ENCODE measurements around the gene SUPT5H. TPM values are rescaled to one million over a fixed set of nuclear protein-coding genes. Genes with fewer than 3 reads are reported as not detected.

The SUPT5H gene
- total RNA-seq, 1 donor, result 91.2 TPM

- H3K4me3 ChIP-seq (ENCODE audit: insufficient read depth, low read length), result no peak within 1 kb of the TSS
- H3K27me3 ChIP-seq (ENCODE audit: insufficient read depth, low read length), result peaks cover 55% of the 10 kb centered on the region
- TF ChIP-seq, protein P1, sequence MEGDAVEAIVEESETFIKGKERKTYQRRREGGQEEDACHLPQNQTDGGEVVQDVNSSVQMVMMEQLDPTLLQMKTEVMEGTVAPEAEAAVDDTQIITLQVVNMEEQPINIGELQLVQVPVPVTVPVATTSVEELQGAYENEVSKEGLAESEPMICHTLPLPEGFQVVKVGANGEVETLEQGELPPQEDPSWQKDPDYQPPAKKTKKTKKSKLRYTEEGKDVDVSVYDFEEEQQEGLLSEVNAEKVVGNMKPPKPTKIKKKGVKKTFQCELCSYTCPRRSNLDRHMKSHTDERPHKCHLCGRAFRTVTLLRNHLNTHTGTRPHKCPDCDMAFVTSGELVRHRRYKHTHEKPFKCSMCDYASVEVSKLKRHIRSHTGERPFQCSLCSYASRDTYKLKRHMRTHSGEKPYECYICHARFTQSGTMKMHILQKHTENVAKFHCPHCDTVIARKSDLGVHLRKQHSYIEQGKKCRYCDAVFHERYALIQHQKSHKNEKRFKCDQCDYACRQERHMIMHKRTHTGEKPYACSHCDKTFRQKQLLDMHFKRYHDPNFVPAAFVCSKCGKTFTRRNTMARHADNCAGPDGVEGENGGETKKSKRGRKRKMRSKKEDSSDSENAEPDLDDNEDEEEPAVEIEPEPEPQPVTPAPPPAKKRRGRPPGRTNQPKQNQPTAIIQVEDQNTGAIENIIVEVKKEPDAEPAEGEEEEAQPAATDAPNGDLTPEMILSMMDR (IDR thresholded peaks at IDR 0.05; ENCODE audit: extremely low read depth, low read depth, low read length), result no peak
- no peaks in the 10 kb centered on the region for H3K79me2 ChIP-seq (ENCODE audit: insufficient read depth, low read length)
- H3K4me1 ChIP-seq (ENCODE audit: insufficient read depth, low read length), result no peaks in the 10 kb centered on the region
- no peaks in the 10 kb centered on the region for H3K9me3 ChIP-seq (ENCODE audit: low read depth, low read length)
- no peaks in the 10 kb centered on the region for H3K36me3 ChIP-seq (ENCODE audit: insufficient read depth, low read length)
- DNase-seq (ENCODE audit: insufficient read length, low spot score, missing footprints), result peak; percentile 66
- H2AFZ ChIP-seq (ENCODE audit: low read length), result no peak within 1 kb of the TSS
- H4K20me1 ChIP-seq (ENCODE audit: insufficient read depth, low read length), result no peaks in the 10 kb centered on the region
- H3K4me2 ChIP-seq (ENCODE audit: insufficient read depth, low read length), result no peak within 1 kb of the TSS
- no peak within 1 kb of the TSS for H3K27ac ChIP-seq (ENCODE audit: low read depth, low read length)
Measured at GRCh38 chr19:39514840-39515550, 69.6 kb downstream of the SUPT5H start, which contains the start of gene SELENOV. Gene SELENOV (plus strand): TSS chr19:39515139. CDS start chr19:39515213, 74 bp downstream.

DNA sequence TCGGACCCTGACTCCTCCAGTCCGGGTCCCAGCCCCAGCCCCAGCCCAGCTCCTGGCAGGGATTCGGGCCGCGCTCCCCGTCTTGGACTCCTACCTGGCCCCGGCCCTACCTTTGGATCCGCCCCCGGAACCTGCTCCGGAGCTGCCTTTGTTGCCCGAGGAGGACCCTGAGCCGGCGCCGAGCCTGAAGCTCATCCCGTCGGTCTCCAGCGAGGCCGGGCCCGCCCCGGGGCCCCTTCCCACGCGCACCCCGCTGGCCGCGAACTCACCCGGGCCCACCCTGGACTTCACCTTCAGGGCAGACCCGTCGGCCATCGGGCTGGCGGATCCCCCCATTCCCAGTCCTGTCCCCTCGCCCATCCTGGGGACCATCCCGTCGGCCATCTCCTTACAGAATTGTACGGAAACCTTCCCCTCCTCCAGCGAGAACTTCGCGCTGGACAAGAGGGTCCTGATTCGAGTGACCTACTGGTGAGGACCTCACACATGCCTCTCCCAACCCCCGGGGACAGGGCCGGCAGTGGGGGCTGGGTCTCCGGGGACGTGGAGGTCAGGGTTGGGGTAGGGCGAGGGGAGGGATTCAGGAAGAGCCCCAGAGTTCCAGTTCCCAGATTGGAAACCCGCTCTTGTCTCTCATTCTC, 70.3 kb downstream of the SUPT5H start:
- H3K4me1 ChIP-seq (ENCODE audit: insufficient read depth, low read length), result no peaks in the 10 kb centered on the region
- no peak overlapping the region for H3K4me2 ChIP-seq (ENCODE audit: insufficient read depth, low read length)
- peak; percentile 80 for DNase-seq (ENCODE audit: insufficient read length, low spot score, missing footprints)
- no peaks in the 10 kb centered on the region for H3K9me3 ChIP-seq (ENCODE audit: low read depth, low read length)
- H4K20me1 ChIP-seq (ENCODE audit: insufficient read depth, low read length), result no peaks in the 10 kb centered on the region
- H3K27ac ChIP-seq (ENCODE audit: low read depth, low read length), result no peak overlapping the region
- peaks cover 55% of the 10 kb centered on the region for H3K27me3 ChIP-seq (ENCODE audit: insufficient read depth, low read length)
- TF ChIP-seq, protein P1 (IDR thresholded peaks at IDR 0.05; ENCODE audit: extremely low read depth, low read depth, low read length), result no peak
- H3K36me3 ChIP-seq (ENCODE audit: insufficient read depth, low read length), result no peaks in the 10 kb centered on the region
- no peak overlapping the region for H2AFZ ChIP-seq (ENCODE audit: low read length)
- no peak overlapping the region for H3K4me3 ChIP-seq (ENCODE audit: insufficient read depth, low read length)
- no peaks in the 10 kb centered on the region for H3K79me2 ChIP-seq (ENCODE audit: insufficient read depth, low read length)

DNA sequence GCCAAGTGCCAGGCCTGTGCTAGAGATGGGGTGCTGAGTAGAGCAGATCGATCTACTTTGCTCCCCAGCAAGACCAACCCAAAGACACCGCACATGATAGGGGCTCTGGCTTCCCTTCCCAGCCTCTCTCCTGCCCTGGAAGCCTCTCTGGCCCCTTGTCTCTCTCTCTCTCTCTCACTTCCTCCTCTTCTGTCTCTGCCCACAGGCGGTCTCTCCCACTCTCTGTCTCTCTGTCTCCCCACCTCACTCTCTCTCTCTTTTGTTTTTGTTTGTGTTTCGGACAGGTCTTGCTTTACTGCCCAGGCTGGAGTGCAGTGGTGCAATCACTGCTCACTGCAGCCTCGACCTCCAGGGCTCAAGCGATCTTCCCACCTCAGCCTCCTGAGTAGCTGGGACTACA, 70.9 kb downstream of the SUPT5H start:
- TF ChIP-seq, protein P1 (IDR thresholded peaks at IDR 0.05; ENCODE audit: extremely low read depth, low read depth, low read length), result no peak
- Histone ChIP-seq H3K27ac (ENCODE audit: low read depth, low read length) (no peak overlapping the region), H3K36me3 (ENCODE audit: insufficient read depth, low read length) (no peaks in the 10 kb centered on the region), H3K27me3 (ENCODE audit: insufficient read depth, low read length) (peaks cover 55% of the 10 kb centered on the region), H3K4me2 (ENCODE audit: insufficient read depth, low read length) (no peak overlapping the region), H3K9me3 (ENCODE audit: low read depth, low read length) (no peaks in the 10 kb centered on the region), H3K4me3 (ENCODE audit: insufficient read depth, low read length) (no peak overlapping the region), H3K4me1 (ENCODE audit: insufficient read depth, low read length) (no peaks in the 10 kb centered on the region), H2AFZ (ENCODE audit: low read length) (no peak overlapping the region), H4K20me1 (ENCODE audit: insufficient read depth, low read length) (no peaks in the 10 kb centered on the region), H3K79me2 (ENCODE audit: insufficient read depth, low read length) (no peaks in the 10 kb centered on the region)
- DNase-seq (ENCODE audit: insufficient read length, low spot score, missing footprints), result peak; percentile 41

- no peaks in the 10 kb centered on the region for H3K4me1 ChIP-seq (ENCODE audit: insufficient read depth, low read length)
- no peak overlapping the region for H3K27ac ChIP-seq (ENCODE audit: low read depth, low read length)
- no peak for DNase-seq (ENCODE audit: insufficient read length, low spot score, missing footprints)
- H3K36me3 ChIP-seq (ENCODE audit: insufficient read depth, low read length), result no peaks in the 10 kb centered on the region
- H3K79me2 ChIP-seq (ENCODE audit: insufficient read depth, low read length), result no peaks in the 10 kb centered on the region
- H3K9me3 ChIP-seq (ENCODE audit: low read depth, low read length), result no peaks in the 10 kb centered on the region
- H3K4me3 ChIP-seq (ENCODE audit: insufficient read depth, low read length), result no peak overlapping the region
- H2AFZ ChIP-seq (ENCODE audit: low read length), result no peak overlapping the region
- H3K27me3 ChIP-seq (ENCODE audit: insufficient read depth, low read length), result peaks cover 52% of the 10 kb centered on the region
- no peak overlapping the region for H3K4me2 ChIP-seq (ENCODE audit: insufficient read depth, low read length)
- TF ChIP-seq, protein P1 (IDR thresholded peaks at IDR 0.05; ENCODE audit: extremely low read depth, low read depth, low read length), result no peak
- H4K20me1 ChIP-seq (ENCODE audit: insufficient read depth, low read length), result no peaks in the 10 kb centered on the region
Measured at GRCh38 chr19:39517432-39517831, 72.0 kb downstream of the SUPT5H start.
